CD4-positive, alpha-beta memory T cell (primary cell): ENCODE measurements around the gene PCDHGB6. TPM values are rescaled to one million over a fixed set of nuclear protein-coding genes. Genes with fewer than 3 reads are reported as not detected.
A peak's percentile ranks its signal among the peaks of the same experiment; 100 is the strongest.
"Not testable (repeated sequence)": the region's sequence is repeated elsewhere in the genome, so short reads cannot be mapped to it uniquely, and the experiment has no call there.

ENCODE experiments used
- CTCF ChIA-PET: fragments of 350-600 bp; sonication (Branson Sonifier 250); formaldehyde crosslinking; loops from one replicate; lab custom pipeline; 2021; ENCODE audit warnings: inconsistent platforms; ENCODE audit not compliant: partially characterized antibody; lab: Charles Lee
- POLR2A ChIA-PET: fragments of 350-600 bp; sonication (Branson Sonifier 250); formaldehyde crosslinking; loops from one replicate; lab custom pipeline; 2021; ENCODE audit not compliant: partially characterized antibody; lab: Charles Lee
- DNase-seq, 5 donors: peaks; one replicate each; pipeline versions ENCODE4 v3.0.0 to v3.0.0-alpha.2; 2020 to 2022; ENCODE audit warnings: mixed read lengths in 1 of 5
- H3K27ac ChIP-seq: one replicate; pipeline ENCODE4 v1.7.0; 2013; ENCODE audit warnings: low read depth, low read length
- H3K27me3 ChIP-seq: 2 replicates; pipeline ENCODE4 v1.7.0; 2013; ENCODE audit warnings: mild to moderate bottlenecking, low read length, moderate library complexity; ENCODE audit not compliant: insufficient read depth
- H3K36me3 ChIP-seq: 2 replicates; pipeline ENCODE4 v1.7.0; 2013; ENCODE audit warnings: mild to moderate bottlenecking, low read length, moderate library complexity; ENCODE audit not compliant: insufficient read depth
- H3K4me1 ChIP-seq: 2 replicates; pipeline ENCODE4 v1.7.0; 2013; ENCODE audit warnings: mild to moderate bottlenecking, low read length, moderate library complexity; ENCODE audit not compliant: insufficient read depth
- H3K4me3 ChIP-seq, 2 donors: one replicate each; pipeline ENCODE4 v1.7.0; 2013; ENCODE audit warnings: low read length in 2 of 2, mild to moderate bottlenecking in 1 of 2
- H3K9me3 ChIP-seq, 2 donors: one replicate each; pipeline ENCODE4 v1.7.0; 2013; ENCODE audit warnings: low read length in 2 of 2, control low read depth in 1 of 2; ENCODE audit not compliant: control insufficient read depth in 1 of 2
- H3K27ac Mint-ChIP-seq, 7 donors: one replicate each; pipeline ENCODE4 v1.8.0; 2020 to 2021; ENCODE audit warnings: mixed read lengths in 7 of 7, mild to moderate bottlenecking in 6 of 7, inconsistent platforms in 3 of 7, moderate library complexity in 3 of 7
- H3K27me3 Mint-ChIP-seq, 2 donors: one replicate each; pipeline ENCODE4 v1.8.0; 2020 to 2021; ENCODE audit warnings: mixed read lengths in 2 of 2
- H3K36me3 Mint-ChIP-seq, 2 donors: one replicate each; pipeline ENCODE4 v1.8.0; 2020 to 2021; ENCODE audit warnings: mixed read lengths in 2 of 2, inconsistent platforms in 1 of 2, mild to moderate bottlenecking in 1 of 2
- H3K4me1 Mint-ChIP-seq, 4 donors: one replicate each; pipeline ENCODE4 v1.8.0; 2020 to 2021; ENCODE audit warnings: mixed read lengths in 4 of 4, mild to moderate bottlenecking in 1 of 4
- H3K4me3 Mint-ChIP-seq, 8 donors: one replicate each; pipeline ENCODE4 v1.8.0; 2020 to 2021; ENCODE audit warnings: mixed read lengths in 8 of 8, mild to moderate bottlenecking in 7 of 8, moderate library complexity in 6 of 8, inconsistent platforms in 3 of 8
- H3K9me3 Mint-ChIP-seq, 8 donors: one replicate each; pipeline ENCODE4 v1.8.0; 2020 to 2021; ENCODE audit warnings: mixed read lengths in 8 of 8, mild to moderate bottlenecking in 5 of 8, inconsistent platforms in 3 of 8, moderate library complexity in 1 of 8
- intact Hi-C: fragments of 100-400 bp; cut with micrococcal nuclease; formaldehyde crosslinking; loops from one replicate; pipeline ENCODE4 v1.15.1; 2023
- polyA plus RNA-seq, 2 donors: library from polyadenylated mRNA; unstranded; fragments of 300-500 nt; fragmentation: Illumina TruSeq; gene quantifications; one replicate each; pipeline ENCODE4 v1.2.3, GENCODE V29; 2021
- total RNA-seq, 2 experiments: library from RNA; stranded (reverse); gene quantifications; one replicate each; pipeline ENCODE4 v1.2.3, GENCODE V29; 2021

PCDHGB6 gene
- total and polyA plus RNA-seq, 4 experiments from 2014 or later, result 0.11 to 0.26 (median 0.22) TPM; not detected in 1

- H3K27ac ChIP-seq, result no peak within 1 kb of the TSS
- H3K36me3 ChIP-seq, result no peaks in the 10 kb centered on the region
- H3K4me1 ChIP-seq, result peaks cover 6% of the 10 kb centered on the region
- Mint-ChIP-seq H3K9me3 (peaks cover 2 to 76% (median 53%) of the 10 kb centered on the region in 8 donors), H3K36me3 (peaks cover 7 to 8% of the 10 kb centered on the region in 2 donors), H3K27ac (peak within 1 kb of the TSS in 1 of 7 donors; percentile 68), H3K27me3 (peaks cover 43 to 46% of the 10 kb centered on the region in 2 donors), H3K4me3 (peak within 1 kb of the TSS; percentile 69 to 89 (median 83)), H3K4me1 (peaks cover 4 to 11% (median 8%) of the 10 kb centered on the region in 4 donors)
- peak within 1 kb of the TSS in 1 of 2 donors; percentile 15 for H3K4me3 ChIP-seq
- peaks cover 20% of the 10 kb centered on the region for H3K27me3 ChIP-seq
- peak in 4 of 5 donors; percentile 30 to 49 (median 37) for DNase-seq
- H3K9me3 ChIP-seq, result no peaks in the 10 kb centered on the region
- ChIA-PET POLR2A (interaction anchor here (0.7 to 0.9 kb wide), 2 partner anchors 50 to 194 kb away, joined by 3 to 4 read pairs; partner anchors contain the start of gene TAF7), CTCF (interaction anchor here (1.1 to 2.5 kb wide), 9 partner anchors 10 to 197 kb away, joined by 3 to 17 read pairs (median 7); partner anchors contain the start of gene PCDHGB4)
- intact Hi-C loops, result loop anchor here (1.0 kb wide), 2 partner anchors 142 to 194 kb away; no protein-coding TSS in a partner anchor
These were observed 37.6 kb upstream of the PCDHGB6 start, which contains the start of gene PCDHGB3 for GRCh38 chr5:141369994-141370848. TSS of gene PCDHGB3 (plus strand) at chr5:141370242. CDS start at chr5:141370395, 153 bp downstream.

- intact Hi-C loops, result no loop called here
- Histone ChIP-seq H3K4me1 (peaks cover 6% of the 10 kb centered on the region), H3K4me3 (no peak overlapping the region), H3K9me3 (no peaks in the 10 kb centered on the region), H3K27me3 (peaks cover 18% of the 10 kb centered on the region), H3K27ac (no peak overlapping the region), H3K36me3 (no peaks in the 10 kb centered on the region)
- Mint-ChIP-seq H3K27ac (peak overlapping the region in 1 of 7 donors; percentile 13), H3K27me3 (peaks cover 41 to 42% of the 10 kb centered on the region in 2 donors), H3K36me3 (peaks cover 6 to 7% of the 10 kb centered on the region in 2 donors), H3K4me3 (no peak overlapping the region), H3K4me1 (peaks cover 4 to 11% (median 8%) of the 10 kb centered on the region in 4 donors), H3K9me3 (peaks cover 0 to 69% (median 50%) of the 10 kb centered on the region in 8 donors)
- no peak for DNase-seq
- POLR2A ChIA-PET, result no interaction called here
- CTCF ChIA-PET, result interaction anchor here (1.0 to 2.5 kb wide), 3 partner anchors 8 to 153 kb away, joined by 3 to 17 read pairs (median 3); no protein-coding TSS in a partner anchor
These were observed 36.0 kb upstream of the PCDHGB6 start for GRCh38 chr5:141371572-141372475.

- Histone ChIP-seq H3K4me3 (no peak within 1 kb of the TSS), H3K27ac (no peak within 1 kb of the TSS), H3K4me1 (peaks cover 6% of the 10 kb centered on the region), H3K36me3 (no peaks in the 10 kb centered on the region), H3K9me3 (no peaks in the 10 kb centered on the region), H3K27me3 (peaks cover 9% of the 10 kb centered on the region)
- Mint-ChIP-seq H3K9me3 (peaks cover under 1 to 82% (median 51%) of the 10 kb centered on the region in 8 donors), H3K27ac (no peak within 1 kb of the TSS), H3K4me1 (peaks cover 4 to 11% (median 8%) of the 10 kb centered on the region in 4 donors), H3K4me3 (peak within 1 kb of the TSS in 7 of 8 donors; percentile 12 to 64 (median 61)), H3K36me3 (peaks cover 6 to 7% of the 10 kb centered on the region in 2 donors), H3K27me3 (peaks cover 34 to 36% of the 10 kb centered on the region in 2 donors)
- CTCF ChIA-PET, result interaction anchor here (0.9 to 2.2 kb wide), 4 partner anchors 39 to 193 kb away, joined by 3 to 8 read pairs (median 4); partner anchors contain the start of genes PCDHGA1 and PCDHGA10
- no peak for DNase-seq
- intact Hi-C loops, result no loop called here
- POLR2A ChIA-PET, result no interaction called here
These were observed 34.0 kb upstream of the PCDHGB6 start, which contains the start of gene PCDHGA6 for GRCh38 chr5:141373673-141374317. TSS of gene PCDHGA6 (plus strand) at chr5:141373891. CDS start at chr5:141374084, 193 bp downstream.

GRCh38 chr5:141374627-141375026, 33.2 kb upstream of the PCDHGB6 start:
- Mint-ChIP-seq H3K27me3 (peaks cover 36 to 38% of the 10 kb centered on the region in 2 donors), H3K27ac (no peak overlapping the region), H3K9me3 (peaks cover 2 to 82% (median 54%) of the 10 kb centered on the region in 8 donors), H3K36me3 (peaks cover 6 to 7% of the 10 kb centered on the region in 2 donors), H3K4me1 (peaks cover 3 to 9% (median 8%) of the 10 kb centered on the region in 4 donors), H3K4me3 (peak overlapping the region in 2 of 8 donors; percentile 9 to 33)
- ChIA-PET POLR2A (no interaction called here), CTCF (interaction anchor here (1.5 to 2.2 kb wide), 2 partner anchors 149 to 192 kb away, joined by 4 to 8 read pairs; no protein-coding TSS in a partner anchor)
- H3K27me3 ChIP-seq, result peaks cover 9% of the 10 kb centered on the region
- no peak overlapping the region for H3K4me3 ChIP-seq
- intact Hi-C loops, result no loop called here
- no peak overlapping the region for H3K27ac ChIP-seq
- no peak for DNase-seq
- H3K36me3 ChIP-seq, result no peaks in the 10 kb centered on the region
- peaks cover 6% of the 10 kb centered on the region for H3K4me1 ChIP-seq
- no peaks in the 10 kb centered on the region for H3K9me3 ChIP-seq

- H3K9me3 Mint-ChIP-seq, result peaks cover 2 to 80% (median 55%) of the 10 kb centered on the region in 8 donors
- H3K27me3 ChIP-seq, DNase-seq, H3K4me3 ChIP-seq, POLR2A ChIA-PET, H3K27ac ChIP-seq, H3K9me3 ChIP-seq, H3K36me3 ChIP-seq, H3K27ac Mint-ChIP-seq, H3K4me3 Mint-ChIP-seq, H3K36me3 Mint-ChIP-seq, H3K4me1 Mint-ChIP-seq, intact Hi-C loops, H3K4me1 ChIP-seq: not testable (repeated sequence)
- H3K27me3 Mint-ChIP-seq, result peaks cover 32% of the 10 kb centered on the region in 2 donors
- CTCF ChIA-PET, result interaction anchor here (1.5 to 2.2 kb wide), 2 partner anchors 148 to 191 kb away, joined by 4 to 8 read pairs; no protein-coding TSS in a partner anchor
These were observed 32.2 kb upstream of the PCDHGB6 start for GRCh38 chr5:141375444-141376155.
